HepG2 (cell line): ENCODE measurements around the gene CDK2AP2. TPM values are rescaled to one million over a fixed set of nuclear protein-coding genes. Genes with fewer than 3 reads are reported as not detected.

Experiments
- ATAC-seq: fragments of 200-7000 bp; cut with Tn5 transposase; 3 replicates; pipeline ENCODE4 v1.9.1; 2020; ENCODE audit warnings: mild to moderate bottlenecking, moderate library complexity
- BruUV-seq: library from RNA; stranded (reverse); fragments of 400-500 nt; replicated peaks from 2 replicates; lab custom pipeline; 2021; lab: Mats Ljungman, UMichigan
- CTCF ChIA-PET: fragments of 300-600 bp; formaldehyde crosslinking; extraction: SDS; loops from one replicate; lab custom pipeline; 2021; ENCODE audit warnings: low total read pairs, inconsistent platforms, low intra/inter-chr PET ratio; lab: Yijun Ruan, JAX
- POLR2A ChIA-PET: fragments of 350-600 bp; sonication (Branson Sonifier 250); formaldehyde crosslinking; loops from one replicate; lab custom pipeline; 2020; ENCODE audit warnings: antibody characterized with exemption, inconsistent platforms; lab: Yijun Ruan, JAX
- DNase-seq: peaks from one replicate; pipeline ENCODE4 v3.0.0-alpha.2; 2015; ENCODE audit warnings: low spot score
- FAIRE-seq: peaks from 3 replicates; lab custom pipeline; 2011; peaks lifted over from hg19 to GRCh38; lab: Jason Lieb, UNC
- H2AFZ ChIP-seq: one replicate; pipeline ENCODE4 v1.6.1; 2011; ENCODE audit warnings: low read length, inconsistent platforms
- H3K27ac ChIP-seq: fragments of 300-600 bp; 3 replicates; pipeline ENCODE4 v1.8.0; 2011; ENCODE audit warnings: mixed run types, mild to moderate bottlenecking, mixed read lengths, low read length, inconsistent platforms; ENCODE audit not compliant: insufficient read depth; ENCODE audit errors: extremely low read length
- H3K27me3 ChIP-seq, 2 experiments: fragments of 200-600 bp in 1 of 2; 2 replicates in 1 of 2; 3 replicates in 1 of 2; pipeline versions ENCODE4 v1.6.0 to v1.8.0; 2011; ENCODE audit warnings: low read length in 2 of 2, mild to moderate bottlenecking in 2 of 2, moderate library complexity in 2 of 2, inconsistent platforms in 1 of 2; ENCODE audit not compliant: insufficient read depth in 2 of 2, control insufficient read depth in 1 of 2
- H3K36me3 ChIP-seq, 2 experiments: fragments of 200-600 bp in 1 of 2; replicated peaks in 1 of 2; 2 replicates in 1 of 2; 3 replicates in 1 of 2; pipeline versions ENCODE4 v1.5.1 to v1.8.0; 2011; ENCODE audit warnings: low read length in 2 of 2, inconsistent platforms in 1 of 2; ENCODE audit not compliant: insufficient read depth in 2 of 2, control insufficient read depth in 1 of 2
- H3K4me1 ChIP-seq: 2 replicates; pipeline ENCODE4 v1.5.1; 2012; ENCODE audit warnings: low read length, inconsistent platforms; ENCODE audit not compliant: insufficient read depth
- H3K4me2 ChIP-seq: 2 replicates; pipeline ENCODE4 v1.6.0; 2011; ENCODE audit warnings: low read depth, low read length, inconsistent platforms
- H3K4me3 ChIP-seq, 3 experiments: fragments of 200-600 bp in 1 of 3; sonication (generic), shearing (Covaris generic) in 1 of 3; replicated peaks in 1 of 3; 2 replicates each; pipeline ENCODE4 v1.5.1; 2011 to 2016; ENCODE audit warnings: low read length in 3 of 3, inconsistent platforms in 2 of 3, low read depth in 2 of 3, mild to moderate bottlenecking in 2 of 3, control low read depth in 1 of 3, mixed read lengths in 1 of 3; ENCODE audit not compliant: insufficient read depth in 1 of 3
- H3K79me2 ChIP-seq: one replicate; pipeline ENCODE4 v1.6.1; 2011; ENCODE audit warnings: low read length, inconsistent platforms; ENCODE audit not compliant: insufficient read depth
- H3K9ac ChIP-seq: 2 replicates; pipeline ENCODE4 v1.6.0; 2011; ENCODE audit warnings: mild to moderate bottlenecking, low read depth, low read length, inconsistent platforms; ENCODE audit not compliant: insufficient read depth
- H3K9me3 ChIP-seq: 2 replicates; pipeline ENCODE4 v1.5.1; 2012; ENCODE audit warnings: mild to moderate bottlenecking, low read length
- H4K20me1 ChIP-seq: 2 replicates; pipeline ENCODE4 v1.6.0; 2011; ENCODE audit warnings: inconsistent platforms, mild to moderate bottlenecking, low read length, moderate library complexity; ENCODE audit not compliant: insufficient read depth
- MAFF ChIP-seq: IDR thresholded peaks from 2 replicates; pipeline ENCODE4 v1.6.1; 2011; ENCODE audit warnings: low read depth, low read length, improper control_type of control experiment
- TAF15 ChIP-seq: fragments of 200-400 bp; formaldehyde crosslinking; IDR thresholded peaks from one replicate; pipeline ENCODE4 v1.6.1; 2018; ENCODE audit warnings: mild to moderate bottlenecking, low read depth, low read length; ENCODE audit not compliant: poor library complexity, severe bottlenecking
- ZFP36L2 ChIP-seq: sonication (generic); formaldehyde crosslinking; IDR thresholded peaks from 2 replicates; pipeline ENCODE4 v1.4.0; 2020; ENCODE audit warnings: missing genetic modification reagents
- ZNF256 ChIP-seq: sonication (generic); formaldehyde crosslinking; conservative IDR thresholded peaks from 2 replicates; pipeline ENCODE4 v1.4.0; 2020; ENCODE audit warnings: missing genetic modification reagents
- ZNF383 ChIP-seq: sonication (generic); formaldehyde crosslinking; IDR thresholded peaks from 2 replicates; pipeline ENCODE4 v1.4.0; 2020; ENCODE audit warnings: missing genetic modification reagents, mild to moderate bottlenecking, borderline replicate concordance
- ZNF547 ChIP-seq: sonication (generic); formaldehyde crosslinking; IDR thresholded peaks from 2 replicates; pipeline ENCODE4 v1.5.1; 2020; ENCODE audit warnings: mild to moderate bottlenecking, missing genetic modification reagents
- ZNF567 ChIP-seq: sonication (generic); formaldehyde crosslinking; IDR thresholded peaks from 2 replicates; pipeline ENCODE4 v1.8.1; 2023; ENCODE audit warnings: mild to moderate bottlenecking, missing genetic modification reagents, borderline replicate concordance
- ZNF768 ChIP-seq: sonication (generic); formaldehyde crosslinking; IDR thresholded peaks from 2 replicates; pipeline ENCODE4 v1.4.0; 2020; ENCODE audit warnings: missing genetic modification reagents
- ZNF800 ChIP-seq: sonication (generic); formaldehyde crosslinking; IDR thresholded peaks from 2 replicates; pipeline ENCODE4 v1.4.0; 2020; ENCODE audit warnings: missing genetic modification reagents
- in situ Hi-C: cut with HindIII; loops from 2 replicates; pipeline ENCODE4 v1.10.0; 2017; ENCODE audit warnings: low pct_unique_long_range_greater_than_20kb; ENCODE audit not compliant: extremely low pct_ligation_motif_present
- intact Hi-C: fragments of 100-400 bp; cut with micrococcal nuclease; formaldehyde crosslinking; loops from one replicate; pipeline ENCODE4 v1.10.0; 2022; ENCODE audit not compliant: unreplicated experiment
- polyA plus RNA-seq, 8 experiments: library from polyadenylated mRNA; depleted of rRNA in 3 of 8; stranded (reverse) in 7 of 8; unstranded in 1 of 8; fragments of >200 nt; fragmentation: Illumina TruSeq in 4 of 8; extraction: Trizol in 4 of 8; gene quantifications; 2 replicates each; pipeline versions ENCODE4 v1.2.1 to v1.2.3, GENCODE V29; 2011 to 2016; ENCODE audit warnings: low read depth in 4 of 8, missing spikeins in 1 of 8, mixed read lengths in 1 of 8; ENCODE audit not compliant: insufficient read depth in 1 of 8
- total RNA-seq, 5 experiments: library from RNA; depleted of rRNA; stranded (reverse); fragments of >200 nt; fragmentation: Illumina TruSeq; extraction: Trizol; gene quantifications; 2 replicates each; pipeline ENCODE4 v1.2.3, GENCODE V29; 2016; ENCODE audit warnings: low read depth in 1 of 5
- TF ChIP-seq, protein P1 (sequence below): sonication (generic); formaldehyde crosslinking; IDR thresholded peaks from 2 replicates; pipeline ENCODE4 v1.8.1; 2023; ENCODE audit warnings: missing genetic modification reagents, inconsistent platforms, borderline replicate concordance
- TF ChIP-seq, protein P2 (sequence below): conservative IDR thresholded peaks from 2 replicates; pipeline ENCODE4 v1.6.1; 2018; ENCODE audit warnings: missing genetic modification reagents

Gene CDK2AP2
- total and polyA plus RNA-seq, 2 of the 13 experiments (the other 11 are each of a cell fraction or from before 2014, with no cell fraction given): 15.0 to 23.2 TPM

DNA sequence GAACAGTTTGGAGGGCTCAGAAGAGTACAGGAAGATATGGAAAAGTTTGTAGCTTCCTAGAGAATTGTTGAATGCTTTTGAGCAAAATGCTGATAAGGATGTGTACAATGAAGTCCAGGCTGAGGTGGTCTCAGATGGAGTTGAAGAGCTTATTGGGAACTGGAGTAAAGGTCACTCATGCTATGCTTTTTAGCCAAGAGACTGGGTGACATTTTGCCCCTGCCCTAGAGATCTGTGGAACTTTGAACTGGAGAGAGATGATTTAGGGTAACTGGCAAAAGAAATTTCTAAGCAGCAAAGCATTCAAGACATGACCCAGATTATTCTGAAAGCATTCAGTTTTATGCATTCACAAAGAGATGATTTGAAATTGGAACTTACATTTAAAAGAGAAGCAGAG is 43.2 kb upstream of the CDK2AP2 start:
- ChIA-PET POLR2A (no interaction called here), CTCF (no interaction called here)
- Histone ChIP-seq H3K9ac (no peak overlapping the region), H3K79me2 (no peaks in the 10 kb centered on the region), H3K9me3 (peaks cover 13% of the 10 kb centered on the region), H3K27ac (no peak overlapping the region), H2AFZ (no peak overlapping the region), H3K4me3 (no peak overlapping the region), H3K36me3 (no peaks in the 10 kb centered on the region), H4K20me1 (no peaks in the 10 kb centered on the region), H3K27me3 (no peaks in the 10 kb centered on the region), H3K4me1 (peaks cover 27% of the 10 kb centered on the region; the same call in 1 of the 2 replicates), H3K4me2 (no peak overlapping the region)
- DNase-seq (no peak), FAIRE-seq (no peak), ATAC-seq (no peak)
- intact Hi-C loops: no loop called here
- TF ChIP-seq, protein P1, sequence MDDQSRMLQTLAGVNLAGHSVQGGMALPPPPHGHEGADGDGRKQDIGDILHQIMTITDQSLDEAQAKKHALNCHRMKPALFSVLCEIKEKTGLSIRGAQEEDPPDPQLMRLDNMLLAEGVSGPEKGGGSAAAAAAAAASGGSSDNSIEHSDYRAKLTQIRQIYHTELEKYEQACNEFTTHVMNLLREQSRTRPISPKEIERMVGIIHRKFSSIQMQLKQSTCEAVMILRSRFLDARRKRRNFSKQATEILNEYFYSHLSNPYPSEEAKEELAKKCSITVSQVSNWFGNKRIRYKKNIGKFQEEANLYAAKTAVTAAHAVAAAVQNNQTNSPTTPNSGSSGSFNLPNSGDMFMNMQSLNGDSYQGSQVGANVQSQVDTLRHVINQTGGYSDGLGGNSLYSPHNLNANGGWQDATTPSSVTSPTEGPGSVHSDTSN: no peak
- TF ChIP-seq ZNF768 (CRISPR knock-in tag) (no peak), ZNF547 (no peak), ZNF256 (CRISPR knock-in tag) (no peak), ZNF800 (CRISPR knock-in tag) (no peak), ZFP36L2 (CRISPR knock-in tag) (no peak), MAFF (no peak), ZNF567 (CRISPR knock-in tag) (no peak), ZNF383 (CRISPR knock-in tag) (no peak), TAF15 (no peak)
- TF ChIP-seq, protein P2, sequence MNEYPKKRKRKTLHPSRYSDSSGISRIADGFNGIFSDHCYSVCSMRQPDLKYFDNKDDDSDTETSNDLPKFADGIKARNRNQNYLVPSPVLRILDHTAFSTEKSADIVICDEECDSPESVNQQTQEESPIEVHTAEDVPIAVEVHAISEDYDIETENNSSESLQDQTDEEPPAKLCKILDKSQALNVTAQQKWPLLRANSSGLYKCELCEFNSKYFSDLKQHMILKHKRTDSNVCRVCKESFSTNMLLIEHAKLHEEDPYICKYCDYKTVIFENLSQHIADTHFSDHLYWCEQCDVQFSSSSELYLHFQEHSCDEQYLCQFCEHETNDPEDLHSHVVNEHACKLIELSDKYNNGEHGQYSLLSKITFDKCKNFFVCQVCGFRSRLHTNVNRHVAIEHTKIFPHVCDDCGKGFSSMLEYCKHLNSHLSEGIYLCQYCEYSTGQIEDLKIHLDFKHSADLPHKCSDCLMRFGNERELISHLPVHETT (CRISPR knock-in tag): no peak
- BruUV-seq: no TSS peak
- in situ Hi-C loops: no loop called here
